Medulla oblongata (tissue), 1 donor: ENCODE data around the gene IL21R.
"Not testable (repeated sequence)": the region's sequence is repeated elsewhere in the genome, so short reads cannot be mapped to it uniquely, and the experiment has no call there.

Experiments
- DNase-seq: peaks from one replicate; pipeline ENCODE4 v3.0.0-alpha.2; 2015; ENCODE audit errors: extremely low spot score

Gene IL21R

GRCh38 chr16:27426423-27427408 lies 24.7 kb downstream of the IL21R start:
- peak; percentile 33 for DNase-seq

GRCh38 chr16:27427538-27427937 lies 25.6 kb downstream of the IL21R start:
- DNase-seq, result no peak

GRCh38 chr16:27428026-27428785 lies 26.2 kb downstream of the IL21R start:
- no peak for DNase-seq

- DNase-seq, result no peak
Measured at GRCh38 chr16:27429330-27429871, 27.4 kb downstream of the IL21R start.

GRCh38 chr16:27429981-27430441 lies 28.0 kb downstream of the IL21R start:
- no peak for DNase-seq

GRCh38 chr16:27430512-27430911 lies 28.5 kb downstream of the IL21R start:
- no peak for DNase-seq

- no peak for DNase-seq
Measured at GRCh38 chr16:27430923-27431484, 29.0 kb downstream of the IL21R start.

GRCh38 chr16:27431773-27432532 lies 30.0 kb downstream of the IL21R start:
- DNase-seq, result no peak

GRCh38 chr16:27432558-27432957 lies 30.6 kb downstream of the IL21R start:
- no peak for DNase-seq

GRCh38 chr16:27433191-27433590 lies 31.2 kb downstream of the IL21R start:
- DNase-seq, result not testable (repeated sequence)

- DNase-seq, result no peak
Measured at GRCh38 chr16:27433636-27434035, 31.7 kb downstream of the IL21R start.

GRCh38 chr16:27434141-27435051 lies 32.4 kb downstream of the IL21R start:
- DNase-seq, result no peak

GRCh38 chr16:27435146-27435545 lies 33.2 kb downstream of the IL21R start:
- DNase-seq, result not testable (repeated sequence)

- no peak for DNase-seq
Measured at GRCh38 chr16:27436065-27436464, 34.1 kb downstream of the IL21R start.

- DNase-seq, result no peak
Measured at GRCh38 chr16:27436921-27437650, 35.1 kb downstream of the IL21R start.

GRCh38 chr16:27437946-27438345 lies 36.0 kb downstream of the IL21R start:
- DNase-seq, result no peak

GRCh38 chr16:27439271-27440018 lies 37.5 kb downstream of the IL21R start:
- DNase-seq, result no peak

- no peak for DNase-seq
Measured at GRCh38 chr16:27441276-27441675, 39.3 kb downstream of the IL21R start.

- no peak for DNase-seq
Measured at GRCh38 chr16:27441998-27442397, 40.0 kb downstream of the IL21R start.
